OCI-LY1 (cell line): ENCODE measurements around the gene QTRT2.
A peak's percentile ranks its signal among the peaks of the same experiment; 100 is the strongest.

Source experiments
- H2AFZ ChIP-seq: fragments of 200-600 bp; sonication (generic), shearing (Covaris generic); 2 replicates; pipeline ENCODE4 v1.6.0; 2014; ENCODE audit warnings: antibody characterized with exemption, mild to moderate bottlenecking, low read length
- H3F3A ChIP-seq: fragments of 200-600 bp; sonication (generic), shearing (Covaris generic); 2 replicates; pipeline ENCODE4 v1.6.0; 2014; ENCODE audit warnings: mild to moderate bottlenecking, antibody characterized with exemption, low read length, moderate library complexity; ENCODE audit not compliant: insufficient read depth
- H3K27ac ChIP-seq: fragments of 200-600 bp; sonication (generic); 2 replicates; pipeline ENCODE4 v1.5.1; 2014; ENCODE audit warnings: low read length, mixed run types, mild to moderate bottlenecking, low read depth; ENCODE audit not compliant: poor library complexity, severe bottlenecking
- H3K27me3 ChIP-seq: fragments of 200-600 bp; sonication (generic); 2 replicates; pipeline ENCODE4 v1.6.0; 2014; ENCODE audit warnings: antibody characterized with exemption, mild to moderate bottlenecking, low read length, moderate library complexity; ENCODE audit not compliant: insufficient read depth
- H3K36me3 ChIP-seq: fragments of 200-600 bp; sonication (generic); 2 replicates; pipeline ENCODE4 v1.6.1; 2014; ENCODE audit warnings: mild to moderate bottlenecking, antibody characterized with exemption, low read length, moderate library complexity, mixed read lengths; ENCODE audit not compliant: insufficient read depth
- H3K4me1 ChIP-seq: fragments of 200-600 bp; sonication (generic); 2 replicates; pipeline ENCODE4 v1.5.1; 2014; ENCODE audit warnings: mild to moderate bottlenecking, low read length, moderate library complexity; ENCODE audit not compliant: insufficient read depth, severe bottlenecking
- H3K4me2 ChIP-seq: fragments of 200-600 bp; sonication (generic), shearing (Covaris generic); 2 replicates; pipeline ENCODE4 v1.6.1; 2014; ENCODE audit warnings: low read length
- H3K4me3 ChIP-seq: fragments of 200-600 bp; sonication (generic); 2 replicates; pipeline ENCODE4 v1.5.1; 2014; ENCODE audit warnings: low read length, low read depth, mild to moderate bottlenecking, mixed read lengths; ENCODE audit not compliant: poor library complexity, severe bottlenecking
- H3K79me2 ChIP-seq: fragments of 200-600 bp; shearing (Covaris generic); 2 replicates; pipeline ENCODE4 v1.6.1; 2016; ENCODE audit warnings: mixed run types, low read length, mixed read lengths; ENCODE audit not compliant: insufficient read depth
- H3K9ac ChIP-seq: fragments of 200-600 bp; sonication (generic), shearing (Covaris generic); 2 replicates; pipeline ENCODE4 v1.6.1; 2014; ENCODE audit warnings: mild to moderate bottlenecking, low read length, mixed read lengths
- H3K9me2 ChIP-seq: fragments of 200-600 bp; sonication (generic), shearing (Covaris generic); 2 replicates; pipeline ENCODE4 v1.6.1; 2014; ENCODE audit warnings: low read depth, mild to moderate bottlenecking, low read length, mixed read lengths
- H3K9me3 ChIP-seq: fragments of 200-600 bp; shearing (Covaris generic); 2 replicates; pipeline ENCODE4 v1.6.1; 2014; ENCODE audit warnings: low read length, mixed read lengths
- H4K20me1 ChIP-seq: fragments of 200-600 bp; sonication (generic), shearing (Covaris generic); 2 replicates; pipeline ENCODE4 v1.6.0; 2016; ENCODE audit warnings: mild to moderate bottlenecking, low read length; ENCODE audit not compliant: insufficient read depth
- CTCF ChIP-seq: fragments of 200-600 bp; sonication (generic), shearing (Covaris generic); IDR thresholded peaks from 2 replicates; pipeline ENCODE4 v1.5.1; 2017; ENCODE audit warnings: mild to moderate bottlenecking, antibody characterized with exemption, low read length, moderate library complexity, mixed read lengths
- EZH2 ChIP-seq: fragments of 200-600 bp; sonication (generic), shearing (Covaris generic); IDR thresholded peaks from 2 replicates; pipeline ENCODE4 v1.8.0; 2017; ENCODE audit warnings: borderline replicate concordance, mixed run types, mild to moderate bottlenecking, antibody characterized with exemption, low read length, moderate library complexity, mixed read lengths

Gene QTRT2

GRCh38 chr3:114058646-114059045, 2.1 kb downstream of the QTRT2 start:
- peak overlapping the region; percentile 78 for H3K4me2 ChIP-seq
- peaks cover 69% of the 10 kb centered on the region for H3K79me2 ChIP-seq
- no peak overlapping the region for H3K9ac ChIP-seq
- H3K27ac ChIP-seq, result no peak overlapping the region
- H3K4me3 ChIP-seq, result no peak overlapping the region
- 0 out of 2 replicates have a peak, but pooled peaks cover 2% of the 10 kb centered on the region for H4K20me1 ChIP-seq
- H2AFZ ChIP-seq, result no peak overlapping the region
- no peaks in the 10 kb centered on the region for H3K27me3 ChIP-seq
- H3K4me1 ChIP-seq, result peaks cover 33% of the 10 kb centered on the region
- no peaks in the 10 kb centered on the region for H3K9me3 ChIP-seq
- TF ChIP-seq CTCF (no peak), EZH2 (no peak)
- H3K9me2 ChIP-seq, result no peaks in the 10 kb centered on the region
- H3K36me3 ChIP-seq, result peaks cover 36% of the 10 kb centered on the region
- H3F3A ChIP-seq, result no peaks in the 10 kb centered on the region

- 0 out of 2 replicates have a peak, but pooled peaks cover 2% of the 10 kb centered on the region for H4K20me1 ChIP-seq
- peaks cover 77% of the 10 kb centered on the region for H3K79me2 ChIP-seq
- no peak overlapping the region for H2AFZ ChIP-seq
- no peaks in the 10 kb centered on the region for H3K9me3 ChIP-seq
- TF ChIP-seq CTCF (no peak), EZH2 (no peak)
- H3K27ac ChIP-seq, result no peak overlapping the region
- H3K9me2 ChIP-seq, result no peaks in the 10 kb centered on the region
- H3K4me2 ChIP-seq, result no peak overlapping the region
- peaks cover 59% of the 10 kb centered on the region for H3K36me3 ChIP-seq
- peaks cover 24% of the 10 kb centered on the region for H3K4me1 ChIP-seq
- H3K9ac ChIP-seq, result no peak overlapping the region
- no peaks in the 10 kb centered on the region for H3F3A ChIP-seq
- no peak overlapping the region for H3K4me3 ChIP-seq
- H3K27me3 ChIP-seq, result no peaks in the 10 kb centered on the region
Observed at GRCh38 chr3:114060906-114061655, 4.5 kb downstream of the QTRT2 start.

- Histone ChIP-seq H3K79me2 (peaks cover 17% of the 10 kb centered on the region), H3K4me3 (no peak overlapping the region), H4K20me1 (no peaks in the 10 kb centered on the region), H3K9me2 (no peaks in the 10 kb centered on the region), H3K27ac (no peak overlapping the region), H3K27me3 (no peaks in the 10 kb centered on the region), H3K36me3 (peaks cover 82% of the 10 kb centered on the region), H3K9me3 (no peaks in the 10 kb centered on the region), H3K9ac (no peak overlapping the region), H3K4me2 (no peak overlapping the region), H2AFZ (no peak overlapping the region), H3K4me1 (no peaks in the 10 kb centered on the region), H3F3A (no peaks in the 10 kb centered on the region)
- TF ChIP-seq EZH2 (no peak), CTCF (no peak)
Observed at GRCh38 chr3:114067804-114068203, 11.3 kb downstream of the QTRT2 start.
